Breast epithelium (tissue), 3 donors: ENCODE results near the gene GSC.

Experiments
- CTCF ChIP-seq, 3 donors: fragments of 450-650 bp; IDR thresholded peaks; one replicate each; pipeline ENCODE4 v1.5.1; 2016 to 2017; ENCODE audit warnings: antibody characterized with exemption in 3 of 3, mild to moderate bottlenecking in 3 of 3, moderate library complexity in 3 of 3
- POLR2A ChIP-seq: fragments of 450-650 bp; IDR thresholded peaks from one replicate; pipeline ENCODE4 v1.6.1; 2016; ENCODE audit warnings: antibody characterized with exemption, mild to moderate bottlenecking, moderate library complexity
- POLR2AphosphoS5 ChIP-seq, 3 donors: sonication (generic); formaldehyde crosslinking; IDR thresholded peaks; one replicate each; pipeline ENCODE4 v1.6.1; 2017; ENCODE audit warnings: antibody characterized with exemption in 3 of 3

- TF ChIP-seq CTCF (IDR thresholded peaks at IDR 0.05) (no peak), POLR2A (no peak), POLR2AphosphoS5 (IDR thresholded peaks at IDR 0.05) (no peak)
These were observed 17.7 kb upstream of the GSC start for GRCh38 chr14:94787655-94788054.
